Measurements from ENCODE around the gene LAG3.

The LAG3 gene

GRCh38 chr12:6817662-6818157 lies 45.4 kb downstream of the LAG3 start:
- no peaks in the 10 kb centered on the region for H3K36me3 ChIP-seq
- H3K27me3 ChIP-seq: peaks cover 17% of the 10 kb centered on the region
- peaks cover 25 to 27% of the 10 kb centered on the region in 2 experiments for H3K4me1 ChIP-seq (ENCODE audit: control insufficient read depth in 1 of 2, insufficient read depth in 1 of 2, low read depth in 1 of 2, low read length in 1 of 2)
- no peak overlapping the region for H3K27ac ChIP-seq
- no peaks in the 10 kb centered on the region for H3K9me3 ChIP-seq
- no peak for TF ChIP-seq CTCF (IDR thresholded peaks at IDR 0.05)
- no peak overlapping the region for H3K4me3 ChIP-seq (ENCODE audit: low read depth in 1 of 2, low read length in 1 of 2)

- H3K27me3 ChIP-seq: peaks cover 22% of the 10 kb centered on the region
- no peak overlapping the region for H3K4me3 ChIP-seq (ENCODE audit: low read depth in 1 of 2, low read length in 1 of 2)
- H3K36me3 ChIP-seq: no peaks in the 10 kb centered on the region
- no peak overlapping the region for H3K27ac ChIP-seq
- peaks cover 25 to 27% of the 10 kb centered on the region in 2 experiments for H3K4me1 ChIP-seq (ENCODE audit: control insufficient read depth in 1 of 2, insufficient read depth in 1 of 2, low read depth in 1 of 2, low read length in 1 of 2)
- TF ChIP-seq CTCF (IDR thresholded peaks at IDR 0.05): no peak
- no peaks in the 10 kb centered on the region for H3K9me3 ChIP-seq
Observed at GRCh38 chr12:6818222-6818621, 45.9 kb downstream of the LAG3 start.

GRCh38 chr12:6818645-6819044 lies 46.3 kb downstream of the LAG3 start:
- H3K9me3 ChIP-seq: no peaks in the 10 kb centered on the region
- H3K4me3 ChIP-seq (ENCODE audit: low read depth in 1 of 2, low read length in 1 of 2): no peak overlapping the region
- no peak overlapping the region for H3K27ac ChIP-seq
- no peaks in the 10 kb centered on the region for H3K36me3 ChIP-seq
- TF ChIP-seq CTCF (IDR thresholded peaks at IDR 0.05): no peak
- peaks cover 27% of the 10 kb centered on the region for H3K27me3 ChIP-seq
- H3K4me1 ChIP-seq (ENCODE audit: control insufficient read depth in 1 of 2, insufficient read depth in 1 of 2, low read depth in 1 of 2, low read length in 1 of 2): peaks cover 25 to 27% of the 10 kb centered on the region in 2 experiments

GRCh38 chr12:6819106-6820030 lies 47.0 kb downstream of the LAG3 start:
- no peaks in the 10 kb centered on the region for H3K36me3 ChIP-seq

GRCh38 chr12:6820166-6820565 lies 47.8 kb downstream of the LAG3 start:
- H3K27me3 ChIP-seq: peaks cover 37% of the 10 kb centered on the region
- H3K36me3 ChIP-seq: no peaks in the 10 kb centered on the region
- H3K9me3 ChIP-seq: no peaks in the 10 kb centered on the region
- no peak overlapping the region for H3K27ac ChIP-seq
- no peak overlapping the region for H3K4me3 ChIP-seq (ENCODE audit: low read depth in 1 of 2, low read length in 1 of 2)
- no peak for TF ChIP-seq CTCF (IDR thresholded peaks at IDR 0.05)
- peaks cover 25 to 27% of the 10 kb centered on the region in 2 experiments for H3K4me1 ChIP-seq (ENCODE audit: control insufficient read depth in 1 of 2, insufficient read depth in 1 of 2, low read depth in 1 of 2, low read length in 1 of 2)

More at GRCh38 chr12:6819106-6820030, 47.0 kb downstream of the LAG3 start:
- Histone ChIP-seq H3K4me3 (ENCODE audit: low read depth in 1 of 2, low read length in 1 of 2) (no peak overlapping the region), H3K9me3 (no peaks in the 10 kb centered on the region), H3K27me3 (peaks cover 31% of the 10 kb centered on the region), H3K4me1 (ENCODE audit: control insufficient read depth in 1 of 2, insufficient read depth in 1 of 2, low read depth in 1 of 2, low read length in 1 of 2) (peaks cover 25 to 27% of the 10 kb centered on the region in 2 experiments), H3K27ac (no peak overlapping the region)
- no peak for TF ChIP-seq CTCF (IDR thresholded peaks at IDR 0.05)

Measured in neutrophil (primary cell).